Liver (tissue), 9 donors: Measurements from ENCODE around the gene CARS1. TPM values are rescaled to one million over a fixed set of nuclear protein-coding genes. Genes with fewer than 3 reads are reported as not detected.

Experiments used
- DNase-seq: peaks from one replicate; pipeline ENCODE4 v3.0.0-alpha.2; 2017; ENCODE audit warnings: low spot score
- H3K27ac ChIP-seq, 2 donors: one replicate each; pipeline ENCODE4 v1.7.0; 2013; ENCODE audit warnings: inconsistent platforms in 2 of 2, low read length in 2 of 2, control low read depth in 1 of 2, low read depth in 1 of 2, mild to moderate bottlenecking in 1 of 2
- H3K27me3 ChIP-seq, 4 donors: one replicate each; pipeline versions ENCODE4 v1.6.1 to v1.7.0; 2013; ENCODE audit warnings: low read length in 3 of 4, inconsistent platforms in 1 of 4, mild to moderate bottlenecking in 1 of 4, moderate library complexity in 1 of 4; ENCODE audit not compliant: control insufficient read depth in 4 of 4, insufficient read depth in 4 of 4
- H3K36me3 ChIP-seq, 4 donors: one replicate each; pipeline versions ENCODE4 v1.6.1 to v1.7.0; 2013; ENCODE audit warnings: low read length in 3 of 4, mild to moderate bottlenecking in 3 of 4, low read depth in 1 of 4, moderate library complexity in 1 of 4; ENCODE audit not compliant: control insufficient read depth in 4 of 4, insufficient read depth in 3 of 4
- H3K4me1 ChIP-seq, 4 donors: one replicate each; pipeline versions ENCODE4 v1.6.1 to v1.7.0; 2013; ENCODE audit warnings: low read length in 3 of 4, mild to moderate bottlenecking in 3 of 4, moderate library complexity in 1 of 4; ENCODE audit not compliant: control insufficient read depth in 4 of 4, insufficient read depth in 4 of 4
- H3K4me3 ChIP-seq, 3 donors: one replicate each; pipeline versions ENCODE4 v1.6.1 to v1.7.0; 2013; ENCODE audit warnings: low read length in 3 of 3, control low read depth in 1 of 3, low read depth in 1 of 3, mild to moderate bottlenecking in 1 of 3
- H3K9ac ChIP-seq, 2 donors: one replicate each; pipeline ENCODE4 v1.7.0; 2013; ENCODE audit warnings: low read length in 2 of 2, mild to moderate bottlenecking in 2 of 2, moderate library complexity in 2 of 2, control low read depth in 1 of 2, low read depth in 1 of 2
- H3K9me3 ChIP-seq, 4 donors: one replicate each; pipeline versions ENCODE4 v1.6.1 to v1.7.0; 2013; ENCODE audit warnings: low read length in 3 of 4; ENCODE audit not compliant: control insufficient read depth in 4 of 4
- EGR1 ChIP-seq, 2 donors: IDR thresholded peaks; 2 replicates each; pipeline ENCODE4 v1.6.1; 2016 to 2018; ENCODE audit warnings: antibody characterized with exemption in 2 of 2, low read depth in 2 of 2
- FOXA1 ChIP-seq: IDR thresholded peaks from 2 replicates; pipeline ENCODE4 v1.6.1; 2016; ENCODE audit warnings: antibody characterized with exemption
- FOXA2 ChIP-seq: IDR thresholded peaks from 2 replicates; pipeline ENCODE4 v1.6.1; 2016; ENCODE audit warnings: antibody characterized with exemption
- GABPA ChIP-seq, 2 donors: IDR thresholded peaks in 1 of 2; conservative IDR thresholded peaks in 1 of 2; 2 replicates each; pipeline ENCODE4 v1.6.1; 2016; ENCODE audit warnings: antibody characterized with exemption in 2 of 2, mild to moderate bottlenecking in 1 of 2, moderate library complexity in 1 of 2
- HNF4A ChIP-seq, 2 donors: conservative IDR thresholded peaks; 2 replicates each; pipeline ENCODE4 v1.6.1; 2016; ENCODE audit warnings: antibody characterized with exemption in 2 of 2, mild to moderate bottlenecking in 2 of 2
- NR2F2 ChIP-seq: IDR thresholded peaks from 2 replicates; pipeline ENCODE4 v1.6.1; 2016; ENCODE audit warnings: antibody characterized with exemption
- RAD21 ChIP-seq, 2 donors: IDR thresholded peaks; 2 replicates each; pipeline ENCODE4 v1.6.1; 2016; ENCODE audit warnings: antibody characterized with exemption in 2 of 2, mild to moderate bottlenecking in 2 of 2
- REST ChIP-seq: IDR thresholded peaks from 2 replicates; pipeline ENCODE4 v1.6.1; 2016; ENCODE audit warnings: antibody characterized with exemption, mild to moderate bottlenecking
- YY1 ChIP-seq: IDR thresholded peaks from 2 replicates; pipeline ENCODE4 v1.6.1; 2016; ENCODE audit warnings: antibody characterized with exemption, mild to moderate bottlenecking
- WGBS: extraction: QIAGEN DNeasy Blood & Tissue Kit; methylation state at CpG from one replicate; pipeline ENCODE4 v1.1.7; 2013; 5-methylcytosine and 5-hydroxymethylcytosine counted together
- polyA plus RNA-seq, 2 donors: library from polyadenylated mRNA; stranded (reverse) in 1 of 2; unstranded in 1 of 2; fragments of 200-250 nt in 1 of 2; fragments of >200 nt in 1 of 2; fragmentation: Nextera tagmentation in 1 of 2; extraction: Ambion mirVana in 1 of 2; gene quantifications; one replicate each; pipeline versions ENCODE4 v1.2.1 to v1.2.3, GENCODE V29; 2013 to 2015
- total RNA-seq, 2 donors: library from RNA; depleted of rRNA; stranded (reverse); fragments of >200 nt; gene quantifications; one replicate each; pipeline ENCODE4 v1.2.3, GENCODE V29; 2014
- TF ChIP-seq, protein P1 (sequence below): IDR thresholded peaks from 2 replicates; pipeline ENCODE4 v1.6.1; 2016; ENCODE audit warnings: antibody characterized with exemption
- TF ChIP-seq, protein P2 (sequence below): IDR thresholded peaks from 2 replicates; pipeline ENCODE4 v1.6.1; 2016; ENCODE audit warnings: antibody characterized with exemption
- TF ChIP-seq, protein P3 (sequence below): fragments of 150-350 bp; IDR thresholded peaks from 2 replicates; pipeline ENCODE4 v1.5.1; 2017; ENCODE audit warnings: improper control_type of control experiment, low read depth, low read length; ENCODE audit not compliant: missing input control
- donor health status: healthy.
- donor health status: healthy.
- donor health status: healthy.
- donor health status: healthy.
- donor health status: healthy.

CARS1 gene
- total and polyA plus RNA-seq, 4 donors, result 15.2 to 40.1 (median 22.1) TPM

- H3K27ac ChIP-seq, result peak overlapping the region; percentile 95 to 99
- no peaks in the 10 kb centered on the region for H3K9me3 ChIP-seq
- H3K9ac ChIP-seq, result no peak overlapping the region
- no peaks in the 10 kb centered on the region for H3K27me3 ChIP-seq
- WGBS, result 88% methylated on average over 9 of the region's 9 CpGs
- no peak overlapping the region for H3K4me3 ChIP-seq
- TF ChIP-seq RAD21 (IDR thresholded peaks at IDR 0.05), result no peak
- TF ChIP-seq, protein P1, sequence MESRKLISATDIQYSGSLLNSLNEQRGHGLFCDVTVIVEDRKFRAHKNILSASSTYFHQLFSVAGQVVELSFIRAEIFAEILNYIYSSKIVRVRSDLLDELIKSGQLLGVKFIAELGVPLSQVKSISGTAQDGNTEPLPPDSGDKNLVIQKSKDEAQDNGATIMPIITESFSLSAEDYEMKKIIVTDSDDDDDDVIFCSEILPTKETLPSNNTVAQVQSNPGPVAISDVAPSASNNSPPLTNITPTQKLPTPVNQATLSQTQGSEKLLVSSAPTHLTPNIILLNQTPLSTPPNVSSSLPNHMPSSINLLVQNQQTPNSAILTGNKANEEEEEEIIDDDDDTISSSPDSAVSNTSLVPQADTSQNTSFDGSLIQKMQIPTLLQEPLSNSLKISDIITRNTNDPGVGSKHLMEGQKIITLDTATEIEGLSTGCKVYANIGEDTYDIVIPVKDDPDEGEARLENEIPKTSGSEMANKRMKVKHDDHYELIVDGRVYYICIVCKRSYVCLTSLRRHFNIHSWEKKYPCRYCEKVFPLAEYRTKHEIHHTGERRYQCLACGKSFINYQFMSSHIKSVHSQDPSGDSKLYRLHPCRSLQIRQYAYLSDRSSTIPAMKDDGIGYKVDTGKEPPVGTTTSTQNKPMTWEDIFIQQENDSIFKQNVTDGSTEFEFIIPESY, result no peak
- no peak for TF ChIP-seq YY1
- no peak for TF ChIP-seq NR2F2
- TF ChIP-seq FOXA2, result no peak
- no peak for TF ChIP-seq FOXA1
- no peak for TF ChIP-seq REST
- TF ChIP-seq, protein P2, sequence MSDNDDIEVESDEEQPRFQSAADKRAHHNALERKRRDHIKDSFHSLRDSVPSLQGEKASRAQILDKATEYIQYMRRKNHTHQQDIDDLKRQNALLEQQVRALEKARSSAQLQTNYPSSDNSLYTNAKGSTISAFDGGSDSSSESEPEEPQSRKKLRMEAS, result no peak
- peaks cover 20 to 52% (median 34%) of the 10 kb centered on the region in 4 donors for H3K4me1 ChIP-seq
- peaks cover 4 to 43% (median 31%) of the 10 kb centered on the region in 4 donors for H3K36me3 ChIP-seq
- DNase-seq, result no peak
Observed at GRCh38 chr11:3040881-3041280, 16.3 kb downstream of the CARS1 start.

DNA sequence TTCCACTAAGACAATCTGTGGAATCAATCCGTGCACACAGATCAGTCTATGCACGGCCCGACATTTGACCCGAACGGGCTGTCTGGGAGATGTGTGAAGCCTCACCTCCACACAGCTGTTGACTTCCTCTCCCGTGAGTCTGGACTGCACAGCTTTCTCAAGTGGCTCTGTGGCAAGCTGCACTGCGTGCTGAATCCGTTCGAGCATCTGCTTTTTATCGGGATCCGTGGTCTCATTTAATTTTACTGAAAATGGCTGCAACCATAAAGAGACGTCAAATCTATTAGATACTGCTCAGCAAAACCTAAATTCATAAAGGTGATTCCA, 19.3 kb downstream of the CARS1 start:
- Histone ChIP-seq H3K4me3 (no peak overlapping the region), H3K9ac (no peak overlapping the region), H3K9me3 (no peaks in the 10 kb centered on the region), H3K36me3 (peaks cover 7 to 56% (median 36%) of the 10 kb centered on the region in 4 donors), H3K27me3 (no peaks in the 10 kb centered on the region), H3K27ac (no peak overlapping the region), H3K4me1 (peaks cover 12 to 30% (median 21%) of the 10 kb centered on the region in 4 donors)
- DNase-seq, result no peak
- no peak for TF ChIP-seq HNF4A (conservative IDR thresholded peaks at IDR 0.05)
- TF ChIP-seq, protein P3, sequence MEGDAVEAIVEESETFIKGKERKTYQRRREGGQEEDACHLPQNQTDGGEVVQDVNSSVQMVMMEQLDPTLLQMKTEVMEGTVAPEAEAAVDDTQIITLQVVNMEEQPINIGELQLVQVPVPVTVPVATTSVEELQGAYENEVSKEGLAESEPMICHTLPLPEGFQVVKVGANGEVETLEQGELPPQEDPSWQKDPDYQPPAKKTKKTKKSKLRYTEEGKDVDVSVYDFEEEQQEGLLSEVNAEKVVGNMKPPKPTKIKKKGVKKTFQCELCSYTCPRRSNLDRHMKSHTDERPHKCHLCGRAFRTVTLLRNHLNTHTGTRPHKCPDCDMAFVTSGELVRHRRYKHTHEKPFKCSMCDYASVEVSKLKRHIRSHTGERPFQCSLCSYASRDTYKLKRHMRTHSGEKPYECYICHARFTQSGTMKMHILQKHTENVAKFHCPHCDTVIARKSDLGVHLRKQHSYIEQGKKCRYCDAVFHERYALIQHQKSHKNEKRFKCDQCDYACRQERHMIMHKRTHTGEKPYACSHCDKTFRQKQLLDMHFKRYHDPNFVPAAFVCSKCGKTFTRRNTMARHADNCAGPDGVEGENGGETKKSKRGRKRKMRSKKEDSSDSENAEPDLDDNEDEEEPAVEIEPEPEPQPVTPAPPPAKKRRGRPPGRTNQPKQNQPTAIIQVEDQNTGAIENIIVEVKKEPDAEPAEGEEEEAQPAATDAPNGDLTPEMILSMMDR, result no peak
- no peak for TF ChIP-seq GABPA (IDR thresholded peaks at IDR 0.05 in 1 of 2, conservative IDR thresholded peaks at IDR 0.05 in 1 of 2)
- no peak for TF ChIP-seq FOXA2
- TF ChIP-seq EGR1 (IDR thresholded peaks at IDR 0.05; ENCODE audit: low read depth in 2 of 2), result no peak
- TF ChIP-seq, protein P2, result no peak
- WGBS, result 89% methylated on average over 12 of the region's 12 CpGs
